ENCODE results near the gene LEPROT.

- no peak for TF ChIP-seq FOXA1 (IDR thresholded peaks at IDR 0.05)
- TF ChIP-seq SP1 (IDR thresholded peaks at IDR 0.05): no peak
- TF ChIP-seq CTBP1 (IDR thresholded peaks at IDR 0.05; ENCODE audit: borderline replicate concordance): no peak
- TF ChIP-seq FOXM1 (IDR thresholded peaks at IDR 0.05; ENCODE audit: borderline replicate concordance): no peak
- TF ChIP-seq SUZ12 (IDR thresholded peaks at IDR 0.05): no peak
- no peak for TF ChIP-seq FOXK2 (IDR thresholded peaks at IDR 0.05)
- no peak for TF ChIP-seq PKNOX1 (IDR thresholded peaks at IDR 0.05)
- TF ChIP-seq NFRKB (IDR thresholded peaks at IDR 0.05): no peak
- no peak for TF ChIP-seq ZNF384 (IDR thresholded peaks at IDR 0.05)
- TF ChIP-seq ARNT (IDR thresholded peaks at IDR 0.05): no peak
- no peak for TF ChIP-seq ELF4 (IDR thresholded peaks at IDR 0.05)
Measured at GRCh38 chr1:65425006-65425405, 4.5 kb downstream of the LEPROT start.

Measured in HEK293T (cell line).